Mucosa of rectum (tissue), 2 donors: ENCODE results near the gene HES1.
"Not testable (repeated sequence)": the region's sequence is repeated elsewhere in the genome, so short reads cannot be mapped to it uniquely, and the experiment has no call there.

Source experiments
- H3K27ac ChIP-seq, 2 donors: one replicate each; pipeline ENCODE4 v1.7.0; 2013; ENCODE audit warnings: inconsistent platforms in 2 of 2, low read depth in 2 of 2, low read length in 2 of 2
- H3K27me3 ChIP-seq, 2 donors: one replicate each; pipeline ENCODE4 v1.7.0; 2013; ENCODE audit warnings: low read length in 2 of 2; ENCODE audit not compliant: control insufficient read depth in 2 of 2, insufficient read depth in 2 of 2
- H3K36me3 ChIP-seq, 2 donors: one replicate each; pipeline ENCODE4 v1.7.0; 2013; ENCODE audit warnings: low read length in 2 of 2; ENCODE audit not compliant: control insufficient read depth in 2 of 2, insufficient read depth in 2 of 2
- H3K4me1 ChIP-seq, 2 donors: one replicate each; pipeline ENCODE4 v1.7.0; 2013; ENCODE audit warnings: low read length in 2 of 2, mild to moderate bottlenecking in 1 of 2; ENCODE audit not compliant: control insufficient read depth in 2 of 2, insufficient read depth in 2 of 2
- H3K4me3 ChIP-seq, 2 donors: one replicate each; pipeline ENCODE4 v1.7.0; 2013; ENCODE audit warnings: low read length in 2 of 2
- H3K9ac ChIP-seq, 2 donors: one replicate each; pipeline ENCODE4 v1.7.0; 2013; ENCODE audit warnings: low read length in 2 of 2, low read depth in 1 of 2, mild to moderate bottlenecking in 1 of 2
- H3K9me3 ChIP-seq, 2 donors: one replicate each; pipeline ENCODE4 v1.7.0; 2013; ENCODE audit warnings: low read length in 2 of 2; ENCODE audit not compliant: control insufficient read depth in 2 of 2
- donor health status: healthy.
- donor health status: Normal muscosa, but diverticular disease.

Gene HES1

DNA sequence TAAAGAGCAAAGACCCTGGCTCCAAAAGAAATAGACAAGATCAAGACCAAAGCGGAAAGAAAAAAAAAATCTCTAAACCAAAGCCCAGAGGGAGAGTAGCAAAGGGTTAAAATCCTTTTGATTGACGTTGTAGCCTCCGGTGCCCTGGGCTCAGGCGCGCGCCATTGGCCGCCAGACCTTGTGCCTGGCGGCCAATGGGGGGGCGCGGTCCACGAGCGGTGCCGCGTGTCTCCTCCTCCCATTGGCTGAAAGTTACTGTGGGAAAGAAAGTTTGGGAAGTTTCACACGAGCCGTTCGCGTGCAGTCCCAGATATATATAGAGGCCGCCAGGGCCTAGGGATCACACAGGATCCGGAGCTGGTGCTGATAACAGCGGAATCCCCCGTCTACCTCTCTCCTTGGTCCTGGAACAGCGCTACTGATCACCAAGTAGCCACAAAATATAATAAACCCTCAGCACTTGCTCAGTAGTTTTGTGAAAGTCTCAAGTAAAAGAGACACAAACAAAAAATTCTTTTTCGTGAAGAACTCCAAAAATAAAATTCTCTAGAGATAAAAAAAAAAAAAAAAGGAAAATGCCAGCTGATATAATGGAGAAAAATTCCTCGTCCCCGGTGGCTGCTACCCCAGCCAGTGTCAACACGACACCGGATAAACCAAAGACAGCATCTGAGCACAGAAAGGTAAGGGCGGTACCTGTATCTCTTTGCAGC, at the start of gene HES1:
Gene HES1 (plus strand): TSS at position 343 of the 713 bp plus-strand sequence. CDS start 233 bp downstream, at position 576.
- peak within 1 kb of the TSS; percentile 84 to 92 for H3K9ac ChIP-seq
- H3K27me3 ChIP-seq = no peaks in the 10 kb centered on the region
- peak within 1 kb of the TSS; percentile 84 to 90 for H3K4me3 ChIP-seq
- H3K36me3 ChIP-seq = peaks cover 0 to 5% of the 10 kb centered on the region in 2 donors
- H3K4me1 ChIP-seq = peaks cover 45 to 51% of the 10 kb centered on the region in 2 donors
- no peaks in the 10 kb centered on the region for H3K9me3 ChIP-seq
- peak within 1 kb of the TSS; percentile 92 to 95 for H3K27ac ChIP-seq

GRCh38 chr3:194086388-194087075, 49.4 kb upstream of the HES1 start:
- H3K27ac ChIP-seq = no peak overlapping the region

DNA sequence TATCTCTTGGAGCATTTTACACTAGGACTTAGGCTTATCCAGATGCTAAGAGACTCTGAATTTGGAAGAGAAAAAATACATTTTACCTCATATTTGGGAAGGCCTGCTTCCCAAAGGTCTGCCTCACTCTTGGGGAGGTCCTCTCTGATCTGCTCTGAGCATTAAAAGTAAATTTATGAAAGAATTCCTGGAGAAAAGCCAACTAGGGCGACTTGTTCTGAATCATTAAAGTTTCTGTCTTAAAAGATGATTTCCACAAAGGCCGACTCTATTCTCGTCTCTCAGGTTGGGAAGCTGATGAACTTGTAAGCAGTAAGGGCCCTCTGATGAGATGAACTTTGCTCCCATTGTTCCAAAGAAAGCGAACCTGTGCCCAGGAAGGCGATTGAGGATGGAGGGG, 48.7 kb upstream of the HES1 start:
- Histone ChIP-seq H3K9ac (no peak overlapping the region), H3K4me1 (peaks cover under 1 to 6% of the 10 kb centered on the region in 2 donors)

More at GRCh38 chr3:194086388-194087075, 49.4 kb upstream of the HES1 start:
- Histone ChIP-seq H3K4me3 (no peak overlapping the region), H3K4me1 (peaks cover 8 to 13% of the 10 kb centered on the region in 2 donors), H3K9ac (no peak overlapping the region), H3K36me3 (no peaks in the 10 kb centered on the region), H3K9me3 (no peaks in the 10 kb centered on the region), H3K27me3 (no peaks in the 10 kb centered on the region)

DNA sequence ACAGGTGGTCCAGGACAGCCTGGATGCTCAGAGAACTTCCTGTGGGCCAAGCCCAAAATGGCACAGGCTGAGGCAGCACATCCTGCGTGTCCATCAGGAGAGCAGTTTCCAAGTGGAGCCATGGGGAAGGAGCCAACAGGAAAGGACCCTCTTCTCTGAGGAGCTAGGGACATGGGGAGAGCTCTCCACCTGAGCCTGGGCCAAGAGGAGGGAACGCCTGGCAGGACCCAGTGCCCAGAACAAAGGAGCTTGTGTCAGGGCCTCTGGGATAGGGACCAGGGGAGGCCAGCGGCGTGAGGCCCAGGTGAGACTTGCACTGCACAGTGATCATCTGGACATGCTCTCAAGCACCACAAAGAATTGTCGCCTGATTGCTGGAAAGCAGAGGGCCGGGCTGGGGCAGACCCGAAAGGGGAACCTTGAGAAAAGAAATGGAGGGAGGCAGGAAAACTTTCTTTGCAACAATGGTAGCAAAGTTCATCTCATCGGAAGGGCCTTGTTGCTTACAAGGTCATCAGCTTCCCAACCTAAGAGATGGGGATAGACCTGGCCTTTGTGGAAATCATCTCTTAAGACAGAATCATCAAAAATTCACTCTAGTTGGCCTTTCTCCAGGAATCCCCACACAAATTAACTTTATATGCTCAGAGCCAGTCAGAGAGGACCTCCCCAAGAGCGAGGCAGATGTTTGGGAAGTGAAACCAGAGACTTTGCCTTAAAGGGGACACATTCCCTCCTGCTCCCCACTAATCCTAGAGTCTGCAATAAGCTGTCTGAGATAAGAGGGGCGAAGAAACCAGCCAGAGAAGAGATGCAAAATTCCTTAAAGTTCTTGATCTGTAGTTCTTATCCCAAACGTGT, 47.7 kb upstream of the HES1 start:
- no peaks in the 10 kb centered on the region for H3K27me3 ChIP-seq
- H3K36me3 ChIP-seq = no peaks in the 10 kb centered on the region
- no peak overlapping the region for H3K9ac ChIP-seq
- peaks cover 0 to 5% of the 10 kb centered on the region in 2 donors for H3K4me1 ChIP-seq
- H3K9me3 ChIP-seq = no peaks in the 10 kb centered on the region
- H3K27ac ChIP-seq = no peak overlapping the region
- H3K4me3 ChIP-seq = no peak overlapping the region

More for the DNA sequence above, 48.7 kb upstream of the HES1 start:
- H3K27ac ChIP-seq = no peak overlapping the region
- no peaks in the 10 kb centered on the region for H3K9me3 ChIP-seq
- no peaks in the 10 kb centered on the region for H3K36me3 ChIP-seq
- H3K27me3 ChIP-seq = no peaks in the 10 kb centered on the region
- H3K4me3 ChIP-seq = no peak overlapping the region

DNA sequence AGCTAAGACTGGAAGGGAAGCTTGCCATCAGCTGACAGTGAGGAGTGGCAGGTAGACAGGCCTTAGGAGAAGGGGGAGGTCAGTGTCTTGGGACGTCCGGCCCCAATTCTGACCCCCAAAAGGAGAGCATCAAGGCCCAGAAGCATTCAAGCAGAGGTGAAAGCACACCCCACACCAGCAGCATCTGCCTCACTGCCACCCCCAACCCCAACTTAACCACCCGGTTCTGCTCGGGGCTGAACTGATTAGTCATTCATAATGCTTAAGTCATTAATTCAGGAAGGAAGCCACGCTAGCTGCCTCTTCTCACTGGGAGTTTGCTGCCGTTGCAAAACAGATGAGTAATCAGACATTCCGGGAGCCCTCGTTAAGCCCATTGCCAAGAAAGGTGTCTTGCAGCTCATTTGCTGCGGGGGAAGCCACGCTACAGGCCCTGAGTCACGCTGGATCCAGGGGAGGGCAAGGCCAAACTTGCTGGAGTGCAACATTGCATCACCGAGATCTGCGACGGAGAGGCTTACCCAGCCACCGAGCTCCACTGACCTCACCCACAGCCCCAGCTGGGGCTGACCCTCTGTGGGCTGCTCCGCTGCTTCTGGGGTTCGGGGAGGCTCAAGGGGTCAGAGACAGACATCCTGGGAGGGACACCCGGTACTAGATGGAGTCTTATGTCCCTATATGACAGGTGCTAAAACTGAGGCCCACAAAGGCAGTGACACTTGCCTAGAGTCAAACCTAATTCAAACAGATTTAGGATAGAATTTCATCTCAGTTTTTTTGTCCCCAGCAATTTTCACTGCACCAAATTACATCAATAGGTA, 46.4 kb upstream of the HES1 start:
- no peak overlapping the region for H3K9ac ChIP-seq
- H3K4me3 ChIP-seq = no peak overlapping the region
- H3K4me1 ChIP-seq = peaks cover 0 to 5% of the 10 kb centered on the region in 2 donors
- H3K27me3 ChIP-seq = no peaks in the 10 kb centered on the region
- H3K9me3 ChIP-seq = no peaks in the 10 kb centered on the region
- no peak overlapping the region for H3K27ac ChIP-seq
- no peaks in the 10 kb centered on the region for H3K36me3 ChIP-seq

DNA sequence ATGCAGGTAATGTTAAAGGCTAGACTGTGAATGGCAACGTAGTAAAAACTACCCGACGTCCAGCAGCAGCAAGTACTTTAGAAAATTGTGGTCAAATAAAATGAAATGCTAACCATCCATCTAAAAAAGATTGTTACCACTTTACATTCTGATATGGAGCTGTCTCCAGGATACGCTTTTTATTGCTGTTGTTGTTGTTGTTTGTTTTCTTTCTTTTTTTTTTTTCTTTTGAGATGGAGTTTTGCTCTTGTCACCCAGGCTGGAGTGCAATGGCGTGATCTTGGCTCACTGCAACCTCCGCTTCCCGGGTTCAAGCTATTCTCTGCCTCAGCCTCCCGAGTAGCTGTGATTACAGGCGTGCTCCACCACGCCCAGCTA, 45.8 kb upstream of the HES1 start:
- not testable (repeated sequence) for H3K4me1 ChIP-seq, H3K27me3 ChIP-seq, H3K36me3 ChIP-seq, H3K9ac ChIP-seq, H3K27ac ChIP-seq, H3K4me3 ChIP-seq, H3K9me3 ChIP-seq

GRCh38 chr3:194090716-194091115, 45.2 kb upstream of the HES1 start:
- Histone ChIP-seq H3K36me3 (no peaks in the 10 kb centered on the region), H3K27me3 (no peaks in the 10 kb centered on the region), H3K4me1 (peaks cover 4 to 11% of the 10 kb centered on the region in 2 donors), H3K9me3 (no peaks in the 10 kb centered on the region), H3K4me3 (no peak overlapping the region), H3K9ac (no peak overlapping the region), H3K27ac (no peak overlapping the region)

- Histone ChIP-seq H3K9ac (no peak overlapping the region), H3K27me3 (no peaks in the 10 kb centered on the region), H3K9me3 (no peaks in the 10 kb centered on the region), H3K36me3 (no peaks in the 10 kb centered on the region), H3K4me3 (no peak overlapping the region), H3K4me1 (peaks cover 4 to 11% of the 10 kb centered on the region in 2 donors), H3K27ac (no peak overlapping the region)
Observed at GRCh38 chr3:194091141-194091540, 44.8 kb upstream of the HES1 start.

DNA sequence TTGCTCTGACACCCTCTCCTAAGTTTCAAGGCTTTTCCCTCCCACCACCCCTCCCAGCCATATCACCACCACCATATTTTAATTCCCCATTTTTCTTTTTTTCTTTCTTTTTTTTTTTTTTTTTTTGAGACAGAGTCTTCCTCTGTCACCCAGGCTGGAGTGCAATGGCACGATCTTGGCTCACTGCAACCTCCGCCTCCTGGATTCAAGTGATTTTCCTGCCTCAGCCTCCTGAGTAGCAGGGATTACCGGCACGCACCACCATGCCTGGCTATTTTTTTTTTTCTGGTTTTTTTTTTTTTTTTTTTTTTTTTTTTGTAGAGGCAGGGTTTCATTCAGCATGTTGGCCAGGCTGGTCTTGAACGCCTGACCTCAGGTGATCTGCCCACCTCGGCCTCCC, 44.1 kb upstream of the HES1 start:
- not testable (repeated sequence) for H3K9ac ChIP-seq, H3K36me3 ChIP-seq, H3K27me3 ChIP-seq, H3K9me3 ChIP-seq, H3K4me3 ChIP-seq, H3K27ac ChIP-seq
- peaks cover 4 to 11% of the 10 kb centered on the region in 2 donors for H3K4me1 ChIP-seq
